Endothelial cell (in vitro differentiated cells): ENCODE results near the gene PURA. TPM values are rescaled to one million over a fixed set of nuclear protein-coding genes. Genes with fewer than 3 reads are reported as not detected.

ENCODE experiments used
- DNase-seq: peaks from one replicate; pipeline ENCODE4 v3.0.0; 2021; ENCODE audit warnings: low spot score
- H3K27ac Mint-ChIP-seq: one replicate; pipeline ENCODE4 v1.8.0; 2021; ENCODE audit warnings: mixed read lengths, inconsistent platforms; ENCODE audit not compliant: unreplicated experiment
- H3K27me3 Mint-ChIP-seq: one replicate; pipeline ENCODE4 v1.8.0; 2021; ENCODE audit warnings: mild to moderate bottlenecking, moderate library complexity, mixed read lengths, inconsistent platforms; ENCODE audit not compliant: unreplicated experiment
- H3K36me3 Mint-ChIP-seq: one replicate; pipeline ENCODE4 v1.8.0; 2021; ENCODE audit warnings: mild to moderate bottlenecking, low read depth, mixed read lengths, inconsistent platforms; ENCODE audit not compliant: unreplicated experiment
- H3K4me1 Mint-ChIP-seq: one replicate; pipeline ENCODE4 v1.8.0; 2021; ENCODE audit warnings: mild to moderate bottlenecking, mixed read lengths, inconsistent platforms; ENCODE audit not compliant: unreplicated experiment
- H3K4me3 Mint-ChIP-seq: one replicate; pipeline ENCODE4 v1.8.0; 2021; ENCODE audit warnings: mild to moderate bottlenecking, mixed read lengths, inconsistent platforms; ENCODE audit not compliant: unreplicated experiment
- H3K9me3 Mint-ChIP-seq: one replicate; pipeline ENCODE4 v1.8.0; 2021; ENCODE audit warnings: mixed read lengths, inconsistent platforms; ENCODE audit not compliant: unreplicated experiment
- total RNA-seq: library from RNA; stranded (reverse); fragmentation: NEBNext Ultra II Directional; extraction: Animal tissue kit (Norgen Biotek cat#: 25700); gene quantifications from one replicate; pipeline ENCODE4 v1.2.1, GENCODE V29; 2021; ENCODE audit not compliant: unreplicated experiment
- TF ChIP-seq, protein P1 (sequence below): fragments of 200-600 bp; sonication (generic); IDR thresholded peaks from one replicate; pipeline ENCODE4 v1.5.0; 2021; ENCODE audit warnings: antibody characterized with exemption; ENCODE audit not compliant: unreplicated experiment

Gene PURA
- total RNA-seq, 1 donor from 2014 or later = 6.2 TPM

DNA sequence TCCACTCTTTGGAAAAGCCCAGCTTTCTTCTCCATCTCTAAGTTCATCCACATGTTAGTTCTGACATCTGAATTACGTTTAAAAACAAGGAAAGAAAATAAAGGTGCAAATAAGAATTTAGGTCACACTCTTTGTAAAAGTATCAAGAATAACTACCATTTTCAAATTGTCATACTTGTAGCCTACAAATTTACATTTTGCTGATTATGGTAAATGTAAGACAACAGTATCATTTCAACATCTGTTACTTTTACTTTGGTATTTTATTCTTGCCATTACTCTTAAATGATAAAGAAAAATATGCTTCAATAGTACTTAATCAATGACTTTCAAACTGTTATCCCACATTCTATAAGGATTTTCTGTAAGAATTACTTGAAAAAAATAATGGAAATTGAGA is 9.8 kb upstream of the PURA start:
- H3K4me1 Mint-ChIP-seq = peaks cover 17% of the 10 kb centered on the region
- H3K27ac Mint-ChIP-seq = no peak overlapping the region
- TF ChIP-seq, protein P1, sequence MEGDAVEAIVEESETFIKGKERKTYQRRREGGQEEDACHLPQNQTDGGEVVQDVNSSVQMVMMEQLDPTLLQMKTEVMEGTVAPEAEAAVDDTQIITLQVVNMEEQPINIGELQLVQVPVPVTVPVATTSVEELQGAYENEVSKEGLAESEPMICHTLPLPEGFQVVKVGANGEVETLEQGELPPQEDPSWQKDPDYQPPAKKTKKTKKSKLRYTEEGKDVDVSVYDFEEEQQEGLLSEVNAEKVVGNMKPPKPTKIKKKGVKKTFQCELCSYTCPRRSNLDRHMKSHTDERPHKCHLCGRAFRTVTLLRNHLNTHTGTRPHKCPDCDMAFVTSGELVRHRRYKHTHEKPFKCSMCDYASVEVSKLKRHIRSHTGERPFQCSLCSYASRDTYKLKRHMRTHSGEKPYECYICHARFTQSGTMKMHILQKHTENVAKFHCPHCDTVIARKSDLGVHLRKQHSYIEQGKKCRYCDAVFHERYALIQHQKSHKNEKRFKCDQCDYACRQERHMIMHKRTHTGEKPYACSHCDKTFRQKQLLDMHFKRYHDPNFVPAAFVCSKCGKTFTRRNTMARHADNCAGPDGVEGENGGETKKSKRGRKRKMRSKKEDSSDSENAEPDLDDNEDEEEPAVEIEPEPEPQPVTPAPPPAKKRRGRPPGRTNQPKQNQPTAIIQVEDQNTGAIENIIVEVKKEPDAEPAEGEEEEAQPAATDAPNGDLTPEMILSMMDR = no peak
- no peak overlapping the region for H3K4me3 Mint-ChIP-seq
- peaks cover 11% of the 10 kb centered on the region for H3K27me3 Mint-ChIP-seq
- DNase-seq = no peak
- no peaks in the 10 kb centered on the region for H3K9me3 Mint-ChIP-seq
- H3K36me3 Mint-ChIP-seq = peaks cover 2% of the 10 kb centered on the region

DNA sequence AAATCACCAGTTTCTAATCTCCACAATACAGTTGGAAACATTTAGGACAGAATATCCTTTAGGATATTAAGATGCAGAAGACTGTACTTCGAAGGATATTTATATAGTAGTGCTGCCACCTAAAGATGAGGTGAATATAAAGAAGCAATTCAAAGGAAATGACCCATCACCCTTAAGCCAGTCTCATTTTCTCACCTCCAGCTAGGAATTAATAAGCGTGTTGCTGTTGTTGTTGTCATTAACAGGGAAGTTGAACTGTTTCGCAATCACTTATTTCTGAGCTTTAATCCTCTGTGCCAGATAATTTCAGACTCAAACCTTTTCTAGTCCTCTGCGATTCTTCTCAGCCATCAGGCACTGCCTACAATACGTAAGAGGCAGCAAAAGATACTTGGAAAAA is 7.8 kb upstream of the PURA start:
- Mint-ChIP-seq H3K9me3 (no peaks in the 10 kb centered on the region), H3K27me3 (peaks cover 12% of the 10 kb centered on the region), H3K27ac (no peak overlapping the region), H3K4me3 (no peak overlapping the region), H3K36me3 (peaks cover 4% of the 10 kb centered on the region), H3K4me1 (peaks cover 22% of the 10 kb centered on the region)
- no peak for DNase-seq
- TF ChIP-seq, protein P1 = no peak

DNA sequence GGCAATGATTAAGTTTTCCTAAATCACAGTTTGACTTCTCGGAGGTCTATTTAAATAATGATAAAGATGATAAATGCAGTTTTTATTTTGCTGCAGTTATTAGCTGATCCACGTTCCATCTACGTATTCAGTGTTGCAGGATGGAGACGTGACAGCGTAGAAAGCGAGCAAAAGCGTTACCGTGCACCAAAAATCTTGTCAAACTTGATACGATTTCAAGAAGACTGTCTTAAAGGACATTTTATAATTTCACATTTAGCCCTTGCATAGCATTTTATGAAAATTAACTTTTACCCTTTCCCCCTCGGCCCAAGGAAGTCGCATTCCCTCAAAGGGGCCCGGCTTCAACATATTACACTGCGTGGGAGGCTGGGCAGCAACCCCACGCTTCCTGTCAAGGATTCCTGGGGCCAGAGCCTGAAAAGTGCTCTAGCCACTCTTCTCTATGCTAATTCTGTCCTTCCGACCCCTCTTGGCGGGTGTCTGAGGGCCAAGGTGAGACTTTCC is 7.1 kb upstream of the PURA start:
- Mint-ChIP-seq H3K4me3 (peak overlapping the region; percentile 91), H3K4me1 (peaks cover 25% of the 10 kb centered on the region), H3K27ac (peak overlapping the region; percentile 77), H3K9me3 (no peaks in the 10 kb centered on the region), H3K27me3 (peaks cover 15% of the 10 kb centered on the region), H3K36me3 (peaks cover 4% of the 10 kb centered on the region)
- DNase-seq = no peak
- TF ChIP-seq, protein P1 = no peak

DNA sequence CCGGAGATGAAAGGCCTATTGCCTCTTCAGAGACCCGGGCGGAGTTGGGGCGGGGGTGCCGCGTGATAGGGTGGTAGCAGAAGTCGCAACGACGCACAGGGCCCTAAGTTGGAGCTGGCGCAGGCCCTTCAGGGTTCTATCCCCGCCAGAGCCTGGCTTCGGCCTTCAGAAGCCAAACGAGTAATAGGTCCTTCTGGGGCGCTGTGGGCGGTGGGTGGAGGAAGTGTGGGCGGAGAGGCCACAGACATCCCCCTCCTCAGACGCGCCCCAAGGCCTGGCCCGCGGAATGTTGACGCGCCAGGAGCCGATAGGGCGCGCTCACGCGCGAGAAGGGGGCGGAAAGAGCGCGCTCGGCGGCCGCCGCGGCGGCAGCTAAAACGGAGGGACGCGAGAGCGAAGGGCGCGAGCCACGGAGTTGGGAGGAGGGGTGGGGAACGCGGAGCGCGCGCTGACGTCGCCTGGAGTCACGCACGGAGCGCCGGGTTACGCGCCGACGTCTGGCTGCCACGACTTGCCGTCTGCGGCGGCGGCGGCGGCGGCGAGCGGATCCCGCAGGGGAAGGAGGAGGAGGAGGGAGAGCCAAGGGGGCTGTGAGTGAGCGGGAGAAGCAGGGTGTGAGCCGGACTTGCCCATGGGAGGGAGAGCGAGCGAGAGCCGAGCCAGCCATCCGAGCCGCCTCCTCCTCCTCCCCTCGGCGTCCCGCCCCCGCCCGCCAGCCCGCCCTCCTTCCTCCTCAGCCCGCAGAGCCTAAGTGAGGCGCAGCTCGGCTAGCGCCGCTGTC is 6.4 kb upstream of the PURA start:
- Mint-ChIP-seq H3K36me3 (peaks cover 4% of the 10 kb centered on the region), H3K4me3 (peak overlapping the region; percentile 91), H3K4me1 (peaks cover 32% of the 10 kb centered on the region), H3K9me3 (no peaks in the 10 kb centered on the region), H3K27me3 (peaks cover 18% of the 10 kb centered on the region), H3K27ac (peak overlapping the region; percentile 77)
- DNase-seq = peak; percentile 85
- TF ChIP-seq, protein P1 = no peak
